ENCODE data around the gene PDHX. TPM values are rescaled to one million over a fixed set of nuclear protein-coding genes. Genes with fewer than 3 reads are reported as not detected.

PDHX gene
- total and polyA plus RNA-seq, 2 of the 4 experiments (the other 2 are of a cell fraction): 19.8 to 26.7 TPM

DNA sequence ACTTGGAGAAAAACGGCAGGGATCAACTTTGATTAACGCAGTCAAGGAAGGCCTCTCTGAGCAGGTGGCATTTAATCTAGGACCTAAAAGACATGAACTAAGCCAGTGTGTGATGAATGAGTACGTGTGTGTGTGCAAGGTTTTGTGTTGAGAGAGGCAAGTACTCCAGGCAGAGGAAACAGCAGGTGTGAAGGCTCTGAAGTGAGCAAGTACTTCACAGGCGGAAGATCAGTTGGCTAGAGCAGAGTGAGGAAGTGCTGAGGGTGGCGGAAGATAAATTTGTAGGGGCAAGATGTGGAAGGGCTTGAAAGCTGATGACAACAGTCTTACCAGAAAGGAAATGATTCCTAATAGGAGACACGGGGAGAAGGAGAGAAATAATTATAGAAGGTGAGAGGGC is 7.0 kb upstream of the PDHX start:
- no peak overlapping the region for H2BK15ac ChIP-seq (ENCODE audit: low read depth, low read length)
- intact Hi-C loops (cut with micrococcal nuclease) (no loop called here), in situ Hi-C loops (cut with MboI; ENCODE audit: low sequenced_read_pairs) (no loop called here), dilution Hi-C loops (cut with HindIII; ENCODE audit: low sequenced_read_pairs, unreplicated experiment) (no loop called here)
- H2AK5ac ChIP-seq (ENCODE audit: low read depth, low read length): no peak overlapping the region
- H2BK5ac ChIP-seq (ENCODE audit: low read depth, low read length, poor library complexity, severe bottlenecking): no peak overlapping the region
- no peak overlapping the region for H3K27ac ChIP-seq (ENCODE audit: insufficient read depth, low read length)
- 72% methylated on average over 6 of the region's 6 CpGs; no CpG with 5 or more reads in 1 of the 2 experiments for WGBS, 2 experiments (ENCODE audit: extremely low coverage in 2 of 2, insufficient read length in 1 of 2)
- H3K4me2 ChIP-seq (ENCODE audit: low read depth, low read length): no peak overlapping the region
- no peak overlapping the region for H2AFZ ChIP-seq (replicated peaks; ENCODE audit: low read length, poor library complexity)
- H3K9ac ChIP-seq (ENCODE audit: low read depth, low read length): no peak overlapping the region
- no peaks in the 10 kb centered on the region for H3K27me3 ChIP-seq (ENCODE audit: control insufficient read depth, insufficient read depth, low read length)
- peaks cover 4% of the 10 kb centered on the region; the same call in 1 of the 2 replicates for H3K9me1 ChIP-seq (ENCODE audit: insufficient read depth, low read length)
- no peak overlapping the region for H2AK9ac ChIP-seq (replicated peaks; ENCODE audit: low read depth, low read length, poor library complexity)
- peaks cover 44 to 69% of the 10 kb centered on the region in 2 experiments for H3K79me1 ChIP-seq (ENCODE audit: low read depth in 1 of 2, low read length in 2 of 2)
- no peak overlapping the region for H4K8ac ChIP-seq (ENCODE audit: low read depth in 2 of 2, low read length in 2 of 2)
- H3K36me3 ChIP-seq (ENCODE audit: control insufficient read depth, insufficient read depth, low read length): peaks cover 2% of the 10 kb centered on the region; the same call in 1 of the 2 replicates
- H3K9me3 ChIP-seq (ENCODE audit: control insufficient read depth, insufficient read depth, low read length): no peaks in the 10 kb centered on the region
- H3K18ac ChIP-seq (ENCODE audit: low read depth, low read length): no peak overlapping the region
- H4K5ac ChIP-seq (ENCODE audit: low read depth, low read length): no peak overlapping the region
- no peaks in the 10 kb centered on the region for H3K4me1 ChIP-seq (ENCODE audit: control insufficient read depth, insufficient read depth, low read length)
- H2BK120ac ChIP-seq (ENCODE audit: low read depth, low read length): no peak overlapping the region
- H3K23ac ChIP-seq (ENCODE audit: low read depth, low read length): no peak overlapping the region
- H4K20me1 ChIP-seq (ENCODE audit: insufficient read depth, low read length): peaks cover 4% of the 10 kb centered on the region; the same call in 1 of the 2 replicates
- no peak for DNase-seq
- no peak overlapping the region for H4K91ac ChIP-seq (ENCODE audit: insufficient read depth, low read depth, low read length)
- H3K4ac ChIP-seq (ENCODE audit: low read depth, low read length): no peak overlapping the region
- ChIA-PET POLR2A (ENCODE audit: unreplicated experiment) (no interaction called here), CTCF (no interaction called here)
- no peak overlapping the region for H3K14ac ChIP-seq (replicated peaks; ENCODE audit: low read depth, low read length)
- ATAC-seq (ENCODE audit: low read depth): no peak
- H3K4me3 ChIP-seq (ENCODE audit: insufficient read depth, low read depth, low read length): no peak overlapping the region
- no peak overlapping the region for H2BK20ac ChIP-seq (ENCODE audit: low read depth, low read length)
- TF ChIP-seq RFX5 (IDR thresholded peaks at IDR 0.05; ENCODE audit: low read depth, low read length) (no peak), MAZ (IDR thresholded peaks at IDR 0.05; ENCODE audit: borderline replicate concordance, low read depth, low read length) (no peak), FOS (IDR thresholded peaks at IDR 0.05; ENCODE audit: low read depth, low read length) (no peak), RCOR1 (IDR thresholded peaks at IDR 0.05; ENCODE audit: insufficient replicate concordance, low read length) (no peak), SMC3 (IDR thresholded peaks at IDR 0.05; ENCODE audit: low read depth, low read length) (no peak), ELK1 (IDR thresholded peaks at IDR 0.05; ENCODE audit: borderline replicate concordance, low read depth, low read length) (no peak), MAFK (IDR thresholded peaks at IDR 0.05; ENCODE audit: low read depth, low read length) (no peak), CHD1 (IDR thresholded peaks at IDR 0.05; ENCODE audit: low read depth, low read length) (no peak), NFE2L2 (IDR thresholded peaks at IDR 0.05; ENCODE audit: low read depth, low read length) (no peak), BHLHE40 (IDR thresholded peaks at IDR 0.05; ENCODE audit: low read depth, low read length) (no peak), CTCF (conservative IDR thresholded peaks at IDR 0.05; ENCODE audit: low read depth, low read length) (no peak), RAD21 (IDR thresholded peaks at IDR 0.05; ENCODE audit: low read length) (no peak)
- TF ChIP-seq, protein P1, sequence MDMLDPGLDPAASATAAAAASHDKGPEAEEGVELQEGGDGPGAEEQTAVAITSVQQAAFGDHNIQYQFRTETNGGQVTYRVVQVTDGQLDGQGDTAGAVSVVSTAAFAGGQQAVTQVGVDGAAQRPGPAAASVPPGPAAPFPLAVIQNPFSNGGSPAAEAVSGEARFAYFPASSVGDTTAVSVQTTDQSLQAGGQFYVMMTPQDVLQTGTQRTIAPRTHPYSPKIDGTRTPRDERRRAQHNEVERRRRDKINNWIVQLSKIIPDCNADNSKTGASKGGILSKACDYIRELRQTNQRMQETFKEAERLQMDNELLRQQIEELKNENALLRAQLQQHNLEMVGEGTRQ (IDR thresholded peaks at IDR 0.05; ENCODE audit: low read depth, low read length): no peak
- H3K56ac ChIP-seq (ENCODE audit: extremely low read depth, insufficient read depth, low read length): no peak overlapping the region
- no TSS peak for BruUV-seq (replicated peaks)
